BLaER1 treated with 17β-estradiol and CSF1 and Interleukin-3, amounts not matched to agents 10 nM and 100 nM (cell line): ENCODE measurements around the gene FSHR.

ENCODE experiments used
- H3K27ac ChIP-seq, 11 experiments: shearing (Covaris generic); formaldehyde crosslinking; 2 replicates each; pipeline ENCODE4 v1.8.1; 2022
- H3K27me3 ChIP-seq, 11 experiments: shearing (Covaris generic); formaldehyde crosslinking; 2 replicates each; pipeline ENCODE4 v1.8.1; 2022
- H3K36me3 ChIP-seq, 11 experiments: shearing (Covaris generic); formaldehyde crosslinking; 2 replicates each; pipeline ENCODE4 v1.8.1; 2022
- H3K4me1 ChIP-seq, 10 experiments: shearing (Covaris generic); formaldehyde crosslinking; 2 replicates each; pipeline ENCODE4 v1.8.1; 2022
- H3K4me2 ChIP-seq, 11 experiments: shearing (Covaris generic); formaldehyde crosslinking; 2 replicates each; pipeline ENCODE4 v1.8.1; 2022
- H3K4me3 ChIP-seq, 10 experiments: shearing (Covaris generic); formaldehyde crosslinking; 2 replicates each; pipeline ENCODE4 v1.8.1; 2022
- H3K9ac ChIP-seq, 11 experiments: shearing (Covaris generic); formaldehyde crosslinking; 2 replicates each; pipeline ENCODE4 v1.8.1; 2022
- H3K9me3 ChIP-seq, 11 experiments: shearing (Covaris generic); formaldehyde crosslinking; replicated peaks in 1 of 11; 2 replicates each; pipeline ENCODE4 v1.8.1; 2022
- H4K20me1 ChIP-seq, 11 experiments: shearing (Covaris generic); formaldehyde crosslinking; 2 replicates each; pipeline ENCODE4 v1.8.1; 2022
- Cebpa-rat ChIP-seq, 11 experiments: shearing (Covaris generic); IDR thresholded peaks; 2 replicates each; pipeline ENCODE4 v1.8.1; 2022

FSHR gene

DNA sequence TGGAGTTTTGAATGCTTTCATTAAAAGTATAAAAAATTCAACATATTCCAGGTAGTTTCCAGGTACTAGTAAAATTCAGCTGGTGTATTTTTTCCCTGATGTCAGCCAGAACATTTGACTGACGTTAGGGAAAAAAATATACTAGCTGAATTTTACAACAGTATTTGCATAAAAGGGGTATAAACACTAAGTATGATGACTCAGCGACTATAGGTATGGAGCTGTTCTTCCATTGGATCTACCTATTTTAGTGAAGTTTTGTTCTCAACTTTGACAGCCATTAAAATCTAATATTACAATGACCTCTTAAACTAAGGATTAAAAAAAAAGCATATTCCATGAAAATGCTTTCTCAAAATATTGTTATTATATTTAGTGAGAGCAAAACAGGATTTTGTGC, 155.9 kb downstream of the FSHR start:
- H3K9ac ChIP-seq = no peak overlapping the region
- no peaks in the 10 kb centered on the region for H4K20me1 ChIP-seq
- H3K4me2 ChIP-seq = no peak overlapping the region
- H3K27ac ChIP-seq = no peak overlapping the region
- H3K36me3 ChIP-seq = no peaks in the 10 kb centered on the region
- H3K27me3 ChIP-seq = no peaks in the 10 kb centered on the region
- no peaks in the 10 kb centered on the region for H3K9me3 ChIP-seq
- no peak overlapping the region for H3K4me3 ChIP-seq
- H3K4me1 ChIP-seq = peaks cover 0 to 34% (median 6%) of the 10 kb centered on the region in 10 experiments; a peak in 9 of 20 replicates
- no peak for TF ChIP-seq Cebpa-rat (IDR thresholded peaks at IDR 0.05)

DNA sequence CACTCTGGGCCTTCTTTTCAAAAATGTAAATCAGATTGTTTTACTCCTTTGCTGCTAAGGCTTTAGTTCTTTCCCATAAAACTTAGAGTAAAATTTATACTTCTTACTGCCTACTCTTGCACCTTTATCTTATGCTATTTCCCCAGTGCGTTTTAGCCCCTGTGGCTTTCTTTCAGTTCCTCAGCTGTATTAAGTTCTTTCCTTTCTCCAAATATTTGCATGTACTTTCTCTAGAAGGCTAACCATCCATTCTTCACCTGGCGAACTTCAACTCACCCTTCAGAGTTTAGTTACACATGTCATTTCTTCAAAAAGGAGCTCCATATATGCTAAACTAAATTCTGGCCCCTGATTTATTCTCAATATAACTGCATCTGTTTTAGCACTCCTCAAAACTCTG, 160.7 kb downstream of the FSHR start:
- no peak overlapping the region for H3K4me2 ChIP-seq
- H3K4me3 ChIP-seq = no peak overlapping the region
- peaks cover 0 to 35% (median 0%) of the 10 kb centered on the region in 10 experiments; a peak in 6 of 20 replicates for H3K4me1 ChIP-seq
- H4K20me1 ChIP-seq = no peaks in the 10 kb centered on the region
- H3K27ac ChIP-seq = no peak overlapping the region
- no peak overlapping the region for H3K9ac ChIP-seq
- no peaks in the 10 kb centered on the region for H3K27me3 ChIP-seq
- TF ChIP-seq Cebpa-rat (IDR thresholded peaks at IDR 0.05) = no peak
- H3K36me3 ChIP-seq = no peaks in the 10 kb centered on the region
- H3K9me3 ChIP-seq = no peaks in the 10 kb centered on the region

DNA sequence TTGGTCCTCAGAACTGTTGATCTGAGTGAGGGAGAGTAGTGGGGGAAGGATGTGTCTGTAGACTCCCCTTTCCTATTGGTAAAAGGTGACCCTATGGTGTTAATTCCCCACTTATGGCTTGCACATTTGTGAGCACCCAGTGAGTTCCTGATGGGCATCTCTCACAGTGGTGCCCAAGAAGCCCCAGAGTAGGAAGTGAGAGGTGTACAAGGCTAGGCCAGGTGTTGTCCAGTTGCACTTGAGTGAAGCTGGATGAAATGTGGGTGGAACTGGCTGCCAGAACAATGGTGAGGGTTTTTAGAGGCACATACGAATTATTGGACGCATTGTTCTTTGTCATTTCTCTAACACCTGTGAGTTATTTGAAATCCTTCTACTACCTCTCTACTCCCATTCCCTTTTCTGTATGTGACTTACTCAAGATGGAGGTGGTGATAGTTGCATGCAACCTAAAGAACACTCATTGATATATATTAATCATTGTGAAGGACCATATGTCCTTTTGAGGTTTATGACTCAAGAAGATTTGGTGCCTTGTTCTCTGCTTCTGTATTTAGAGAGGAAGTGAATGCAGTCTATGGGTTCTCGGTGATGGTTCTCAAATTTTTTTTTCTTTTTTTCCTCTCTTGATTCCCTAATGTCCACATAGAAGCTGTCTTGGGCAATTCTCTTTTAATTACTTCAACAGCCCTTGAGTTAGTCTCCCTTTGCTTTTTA, 162.7 kb downstream of the FSHR start:
- H3K4me3 ChIP-seq = no peak overlapping the region
- peaks cover 0 to 40% (median 0%) of the 10 kb centered on the region in 10 experiments; a peak in 6 of 20 replicates for H3K4me1 ChIP-seq
- no peak for TF ChIP-seq Cebpa-rat (IDR thresholded peaks at IDR 0.05)
- no peaks in the 10 kb centered on the region for H3K9me3 ChIP-seq
- H3K9ac ChIP-seq = no peak overlapping the region
- H4K20me1 ChIP-seq = no peaks in the 10 kb centered on the region
- peak overlapping the region in 3 of 11 experiments; percentile 8 to 62 (median 49); a peak in 5 of 22 replicates for H3K4me2 ChIP-seq
- no peaks in the 10 kb centered on the region for H3K27me3 ChIP-seq
- no peaks in the 10 kb centered on the region for H3K36me3 ChIP-seq
- no peak overlapping the region for H3K27ac ChIP-seq

DNA sequence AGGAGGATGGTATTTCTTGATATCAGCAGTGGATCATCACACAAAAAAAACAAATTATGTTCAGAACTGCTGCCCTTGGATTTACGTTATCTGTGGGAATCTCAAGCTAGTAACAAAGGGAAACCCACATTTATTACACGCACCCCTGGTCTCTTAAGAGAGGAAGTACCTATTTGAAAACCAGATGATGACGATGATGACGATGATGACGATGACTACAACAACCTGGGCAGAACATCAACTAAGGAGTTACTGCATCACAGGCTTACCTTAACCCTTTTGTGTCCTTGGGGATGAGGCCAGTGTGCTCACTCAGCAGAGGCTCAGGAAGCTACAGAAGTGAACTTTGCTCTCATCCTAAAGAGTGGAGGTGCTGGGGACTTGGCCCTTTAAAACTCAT, 169.4 kb downstream of the FSHR start:
- Histone ChIP-seq H4K20me1 (no peaks in the 10 kb centered on the region), H3K9ac (no peak overlapping the region), H3K4me3 (no peak overlapping the region), H3K27me3 (no peaks in the 10 kb centered on the region), H3K9me3 (no peaks in the 10 kb centered on the region), H3K4me1 (peaks cover 0 to 18% (median 0%) of the 10 kb centered on the region in 10 experiments; a peak in 4 of 20 replicates), H3K36me3 (no peaks in the 10 kb centered on the region), H3K27ac (no peak overlapping the region), H3K4me2 (no peak overlapping the region)
- TF ChIP-seq Cebpa-rat (IDR thresholded peaks at IDR 0.05) = no peak

DNA sequence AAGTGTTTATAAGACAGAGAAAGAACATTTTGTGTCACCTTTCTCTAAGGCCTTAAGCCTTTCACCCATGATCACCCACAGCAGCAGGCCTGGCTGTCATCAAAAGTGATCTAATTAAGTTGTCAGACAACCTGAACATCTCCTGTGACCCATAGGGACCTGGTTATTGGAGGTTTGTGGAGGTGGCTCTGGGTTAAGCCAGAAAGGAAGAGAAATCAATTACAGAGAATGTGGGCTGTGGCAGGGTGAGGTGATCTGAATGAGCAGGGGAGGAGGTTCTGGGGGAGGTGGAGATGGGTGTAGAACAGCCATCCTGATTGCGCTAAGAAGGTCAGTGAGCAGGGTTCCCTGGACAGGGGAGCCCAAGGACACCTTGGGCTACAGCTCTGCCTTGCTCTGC, 170.8 kb downstream of the FSHR start:
- H3K9me3 ChIP-seq = no peaks in the 10 kb centered on the region
- no peaks in the 10 kb centered on the region for H3K27me3 ChIP-seq
- H3K36me3 ChIP-seq = no peaks in the 10 kb centered on the region
- no peak overlapping the region for H3K4me2 ChIP-seq
- no peak for TF ChIP-seq Cebpa-rat (IDR thresholded peaks at IDR 0.05)
- H3K9ac ChIP-seq = no peak overlapping the region
- peaks cover 0 to 5% (median 0%) of the 10 kb centered on the region in 10 experiments; a peak in 3 of 20 replicates for H3K4me1 ChIP-seq
- no peak overlapping the region for H3K27ac ChIP-seq
- H3K4me3 ChIP-seq = no peak overlapping the region
- H4K20me1 ChIP-seq = no peaks in the 10 kb centered on the region

DNA sequence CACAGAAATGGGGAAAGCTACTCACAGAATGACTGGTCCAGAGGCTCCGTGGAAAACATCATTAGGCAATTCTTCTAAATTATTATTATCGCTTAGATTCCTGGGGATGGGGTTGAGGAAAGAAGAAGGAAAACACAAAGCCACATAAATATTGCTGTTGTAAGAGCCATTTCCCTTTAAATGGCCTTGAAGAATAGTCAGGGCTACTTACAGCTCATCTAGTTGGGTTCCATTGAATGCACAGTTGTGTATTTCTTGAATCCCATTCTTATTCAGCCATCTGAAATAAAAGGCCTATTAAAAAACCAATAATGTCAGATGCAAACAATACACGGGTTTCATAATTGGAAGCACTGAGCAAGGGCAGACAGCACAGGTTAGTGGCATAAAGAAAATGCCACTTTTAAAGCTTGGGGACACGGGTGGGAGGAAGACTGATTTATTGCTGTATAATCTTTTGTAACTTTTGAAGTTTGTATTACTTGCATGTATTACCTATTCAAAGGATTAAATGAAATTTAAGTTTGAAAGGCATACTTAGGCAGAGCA, 171.4 kb downstream of the FSHR start:
- no peak overlapping the region for H3K4me2 ChIP-seq
- no peak overlapping the region for H3K27ac ChIP-seq
- no peaks in the 10 kb centered on the region for H4K20me1 ChIP-seq
- H3K4me3 ChIP-seq = no peak overlapping the region
- no peak overlapping the region for H3K9ac ChIP-seq
- no peaks in the 10 kb centered on the region for H3K9me3 ChIP-seq
- H3K36me3 ChIP-seq = no peaks in the 10 kb centered on the region
- H3K4me1 ChIP-seq = no peaks in the 10 kb centered on the region
- TF ChIP-seq Cebpa-rat (IDR thresholded peaks at IDR 0.05) = no peak
- H3K27me3 ChIP-seq = no peaks in the 10 kb centered on the region

DNA sequence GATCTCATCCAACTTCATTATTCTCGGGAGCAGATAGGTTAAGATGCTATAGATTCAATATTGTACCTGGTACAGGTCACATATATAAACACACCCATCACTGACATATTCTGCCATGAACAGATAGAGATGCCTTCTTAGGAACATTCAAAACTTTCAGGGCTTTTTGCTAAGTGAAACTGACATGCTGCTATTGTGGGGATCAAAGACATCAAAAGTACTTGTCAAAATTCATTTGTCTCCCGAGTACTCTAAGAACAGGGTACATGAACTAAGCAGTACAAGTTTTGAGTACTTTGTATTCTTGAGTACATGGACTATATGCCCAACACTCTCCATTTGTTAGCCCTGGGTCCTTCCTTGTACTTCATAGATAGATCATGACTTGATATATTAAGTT, 173.5 kb downstream of the FSHR start:
- Histone ChIP-seq H3K36me3 (no peaks in the 10 kb centered on the region), H3K4me1 (no peaks in the 10 kb centered on the region), H3K9ac (no peak overlapping the region), H3K4me3 (no peak overlapping the region), H3K27ac (no peak overlapping the region), H4K20me1 (no peaks in the 10 kb centered on the region), H3K9me3 (no peaks in the 10 kb centered on the region), H3K4me2 (no peak overlapping the region), H3K27me3 (no peaks in the 10 kb centered on the region)
- TF ChIP-seq Cebpa-rat (IDR thresholded peaks at IDR 0.05) = no peak

DNA sequence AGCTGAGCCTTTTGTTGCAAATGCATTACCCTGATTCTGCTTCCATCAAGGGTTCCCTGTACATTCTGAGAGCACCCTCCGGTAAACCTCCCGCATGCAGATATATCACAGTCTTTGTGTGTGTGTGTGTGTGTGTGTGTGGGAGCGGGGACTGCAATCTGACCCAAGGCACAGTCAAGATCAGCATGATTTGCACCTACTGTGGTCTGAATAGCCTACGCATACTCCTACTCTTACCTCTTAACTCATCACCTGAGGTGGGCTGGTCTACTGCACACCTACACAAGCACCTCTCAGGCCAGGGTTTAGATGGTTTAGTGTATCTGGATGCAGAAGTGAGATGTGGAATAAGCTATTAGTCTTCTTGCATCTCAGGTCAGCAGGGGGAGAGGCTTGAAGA, 174.6 kb downstream of the FSHR start:
- no peaks in the 10 kb centered on the region for H3K9me3 ChIP-seq
- no peak overlapping the region for H3K4me2 ChIP-seq
- H3K27ac ChIP-seq = no peak overlapping the region
- no peak overlapping the region for H3K4me3 ChIP-seq
- no peak for TF ChIP-seq Cebpa-rat (IDR thresholded peaks at IDR 0.05)
- no peaks in the 10 kb centered on the region for H3K36me3 ChIP-seq
- H3K4me1 ChIP-seq = no peaks in the 10 kb centered on the region
- H3K27me3 ChIP-seq = no peaks in the 10 kb centered on the region
- no peak overlapping the region for H3K9ac ChIP-seq
- no peaks in the 10 kb centered on the region for H4K20me1 ChIP-seq

DNA sequence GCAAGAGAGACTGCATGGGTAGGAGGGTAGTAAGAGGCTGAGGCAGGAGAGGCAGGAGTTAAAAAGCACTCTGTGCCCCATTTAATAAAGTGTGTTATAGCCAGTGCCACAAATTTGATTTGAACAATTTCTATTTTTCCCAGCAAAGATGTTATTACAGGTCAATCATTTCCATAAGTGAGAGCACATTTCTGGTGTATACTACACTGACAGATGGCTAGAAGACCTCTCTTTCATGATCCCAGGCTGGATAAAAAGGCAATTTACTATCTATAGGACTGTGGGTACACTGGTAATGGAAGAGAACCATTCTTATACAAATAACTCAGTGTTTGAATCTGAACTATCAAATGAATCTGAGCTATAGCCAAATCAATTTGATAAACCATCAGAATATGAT, 176.2 kb downstream of the FSHR start:
- H3K27ac ChIP-seq = no peak overlapping the region
- H3K36me3 ChIP-seq = no peaks in the 10 kb centered on the region
- H4K20me1 ChIP-seq = no peaks in the 10 kb centered on the region
- H3K27me3 ChIP-seq = no peaks in the 10 kb centered on the region
- no peaks in the 10 kb centered on the region for H3K4me1 ChIP-seq
- TF ChIP-seq Cebpa-rat (IDR thresholded peaks at IDR 0.05) = no peak
- H3K4me2 ChIP-seq = no peak overlapping the region
- no peak overlapping the region for H3K9ac ChIP-seq
- H3K9me3 ChIP-seq = no peaks in the 10 kb centered on the region
- H3K4me3 ChIP-seq = no peak overlapping the region

DNA sequence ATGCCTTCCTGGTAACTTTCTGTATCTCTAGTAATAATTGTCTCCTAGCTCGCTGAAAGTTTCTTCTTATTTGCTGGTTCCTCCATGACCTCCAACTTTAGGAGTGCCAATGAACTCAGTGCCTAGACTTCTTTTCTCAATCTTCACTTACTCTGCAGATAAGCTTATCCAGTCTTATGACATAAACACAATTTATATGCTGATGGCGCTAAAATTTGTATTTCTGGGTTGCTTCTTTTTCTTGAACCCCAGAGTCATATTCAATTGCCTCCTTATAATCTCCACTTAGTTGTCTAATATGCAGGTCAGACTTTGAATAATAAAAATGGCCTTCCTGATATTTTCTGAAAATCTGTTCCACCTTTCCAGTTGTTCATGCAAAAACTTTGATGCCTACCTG, 182.5 kb downstream of the FSHR start:
- Histone ChIP-seq H4K20me1 (no peaks in the 10 kb centered on the region), H3K9me3 (no peaks in the 10 kb centered on the region), H3K27ac (no peak overlapping the region), H3K9ac (no peak overlapping the region), H3K4me1 (no peaks in the 10 kb centered on the region), H3K4me2 (no peak overlapping the region), H3K27me3 (no peaks in the 10 kb centered on the region), H3K36me3 (no peaks in the 10 kb centered on the region), H3K4me3 (no peak overlapping the region)
- no peak for TF ChIP-seq Cebpa-rat (IDR thresholded peaks at IDR 0.05)
